Tibial nerve (tissue), 3 donors: ENCODE data around the gene F10.

Experiments used
- EP300 ChIP-seq, 2 donors: sonication (generic); formaldehyde crosslinking; IDR thresholded peaks; one replicate each; pipeline ENCODE4 v1.6.1; 2017; ENCODE audit warnings: antibody characterized with exemption in 2 of 2, mild to moderate bottlenecking in 1 of 2
- POLR2A ChIP-seq, 2 donors: fragments of 450-650 bp; IDR thresholded peaks; one replicate each; pipeline ENCODE4 v1.6.1; 2017; ENCODE audit warnings: antibody characterized with exemption in 2 of 2, mild to moderate bottlenecking in 2 of 2, moderate library complexity in 2 of 2

- no peak for TF ChIP-seq EP300 (IDR thresholded peaks at IDR 0.05)
- no peak for TF ChIP-seq POLR2A (IDR thresholded peaks at IDR 0.05)
These were observed 4.7 kb upstream of the F10 start for GRCh38 chr13:113117911-113118260.
